IPS-18c (cell line): ENCODE results near the gene PMEPA1.

Experiments
- H3K4me3 ChIP-seq: 2 replicates; pipeline ENCODE4 v1.7.0; 2013; ENCODE audit warnings: low read depth, mild to moderate bottlenecking, low read length, moderate library complexity; ENCODE audit not compliant: insufficient read depth
- H3K9me3 ChIP-seq: one replicate; pipeline ENCODE4 v1.6.1; 2013; ENCODE audit warnings: mild to moderate bottlenecking, low read length, moderate library complexity; ENCODE audit not compliant: control insufficient read depth, insufficient read depth

The PMEPA1 gene

GRCh38 chr20:57676589-57677583, 32.9 kb downstream of the PMEPA1 start:
- Histone ChIP-seq H3K4me3 (no peak overlapping the region), H3K9me3 (no peaks in the 10 kb centered on the region)

DNA sequence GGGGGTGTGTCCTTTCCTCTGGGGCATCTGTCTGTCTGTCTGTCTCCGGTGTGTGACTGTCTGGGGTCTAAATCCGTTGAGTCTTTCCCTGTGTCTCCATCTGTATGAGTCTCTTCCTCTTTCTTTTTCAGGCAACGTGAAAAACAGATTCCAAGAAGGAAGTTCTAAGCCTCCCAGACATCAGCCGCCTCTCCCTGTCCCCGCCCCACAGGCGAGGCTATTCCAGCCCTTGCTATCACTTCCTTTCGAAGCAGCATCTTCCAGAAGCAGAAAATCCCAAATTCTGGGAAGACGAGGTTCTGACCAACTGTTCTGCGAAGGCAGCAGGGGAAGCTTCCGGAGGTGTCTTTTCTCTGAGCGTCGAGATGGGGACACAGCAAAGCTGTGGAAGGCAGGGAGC, 34.0 kb downstream of the PMEPA1 start:
- Histone ChIP-seq H3K4me3 (no peak overlapping the region), H3K9me3 (no peaks in the 10 kb centered on the region)

DNA sequence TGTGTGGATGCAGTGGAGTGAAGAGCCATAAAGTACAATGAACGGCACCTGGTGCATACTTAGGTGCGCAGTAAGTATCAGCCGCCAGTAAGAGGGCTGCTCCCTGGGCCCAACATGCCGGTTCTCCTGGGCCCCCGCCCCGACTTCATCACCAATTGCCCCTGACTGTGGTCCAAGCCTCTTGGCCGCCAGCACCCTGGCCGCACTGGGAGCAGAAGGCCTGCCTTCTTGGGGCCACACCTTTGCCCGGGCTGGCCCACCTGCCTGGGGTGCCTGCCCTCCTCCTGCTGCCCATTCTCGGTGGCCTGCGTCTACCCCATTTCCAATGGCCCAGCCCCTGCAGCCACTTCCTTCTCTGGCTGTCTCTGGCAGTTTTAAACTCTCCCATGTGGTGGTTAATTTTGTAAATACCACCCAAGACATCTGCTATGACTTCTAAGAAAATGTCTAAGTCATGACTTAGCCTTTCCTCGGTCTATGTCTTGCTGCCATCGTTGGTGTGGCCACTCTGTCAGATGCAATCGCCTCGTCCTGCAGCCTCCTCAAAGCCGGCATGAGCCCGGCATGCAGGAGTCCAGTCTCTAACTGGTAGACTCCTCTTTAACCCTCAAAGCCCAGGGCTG, 36.8 kb downstream of the PMEPA1 start:
- Histone ChIP-seq H3K9me3 (no peaks in the 10 kb centered on the region), H3K4me3 (no peak overlapping the region)

- H3K9me3 ChIP-seq, result no peaks in the 10 kb centered on the region
- no peak overlapping the region for H3K4me3 ChIP-seq
Measured at GRCh38 chr20:57672164-57672563, 37.7 kb downstream of the PMEPA1 start.

DNA sequence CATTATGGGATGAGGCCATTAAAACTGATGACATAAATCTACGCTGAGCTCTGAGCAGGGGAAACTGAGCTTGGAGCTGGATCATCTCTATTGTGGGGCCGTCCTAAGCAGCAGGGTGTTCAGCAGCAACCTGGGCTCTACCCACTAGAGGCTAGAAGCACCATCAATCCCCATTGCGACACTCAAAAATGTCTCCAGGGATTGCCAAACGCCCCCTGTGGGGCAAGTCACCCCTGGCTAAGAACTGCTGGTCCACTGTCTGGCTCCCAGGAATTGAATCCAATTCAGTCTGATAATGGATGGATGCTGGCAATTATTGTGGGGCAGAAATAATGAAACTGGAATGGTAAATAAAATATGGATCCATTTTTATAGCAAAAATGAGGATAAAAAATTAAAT, 38.2 kb downstream of the PMEPA1 start:
- Histone ChIP-seq H3K4me3 (no peak overlapping the region), H3K9me3 (no peaks in the 10 kb centered on the region)

GRCh38 chr20:57671072-57671391, 38.8 kb downstream of the PMEPA1 start:
- Histone ChIP-seq H3K9me3 (no peaks in the 10 kb centered on the region), H3K4me3 (no peak overlapping the region)

DNA sequence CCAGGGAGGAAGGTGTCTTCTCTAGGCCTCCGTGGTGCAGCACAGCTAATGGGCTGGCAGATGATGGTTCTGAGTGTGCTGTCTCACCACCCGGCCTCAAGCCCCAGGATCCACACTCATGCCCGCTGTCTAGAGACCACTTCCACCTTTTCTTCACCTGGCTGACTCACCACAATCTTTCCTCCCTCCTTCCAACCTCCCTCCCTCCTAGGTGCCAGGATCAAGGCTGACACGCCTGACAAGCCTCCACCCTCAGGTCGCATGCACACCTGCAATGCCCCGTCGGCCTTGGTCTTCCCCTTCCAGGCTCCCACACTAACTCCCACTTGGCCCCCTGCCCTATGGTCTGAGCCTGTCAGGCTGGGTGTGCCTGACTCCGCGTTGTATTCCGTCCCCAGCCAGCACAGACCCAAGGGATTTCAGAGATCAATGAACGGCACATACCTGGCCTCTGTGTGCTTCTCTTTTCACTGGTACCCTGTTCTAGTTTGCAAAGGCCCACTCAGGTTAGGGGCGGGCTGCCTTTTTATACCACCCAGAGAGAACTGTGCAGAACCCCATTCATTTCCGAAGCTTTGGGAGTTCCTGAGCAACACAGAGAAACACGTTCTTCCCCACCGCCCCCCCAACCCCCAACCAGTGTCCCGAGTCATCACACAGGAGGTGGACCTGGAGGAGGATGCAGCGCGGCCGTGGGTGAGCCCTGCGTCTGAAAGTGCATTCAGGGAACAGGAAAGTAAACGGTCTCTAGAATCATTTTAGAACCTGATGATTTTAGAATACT, 39.3 kb downstream of the PMEPA1 start:
- Histone ChIP-seq H3K9me3 (no peaks in the 10 kb centered on the region), H3K4me3 (no peak overlapping the region)

DNA sequence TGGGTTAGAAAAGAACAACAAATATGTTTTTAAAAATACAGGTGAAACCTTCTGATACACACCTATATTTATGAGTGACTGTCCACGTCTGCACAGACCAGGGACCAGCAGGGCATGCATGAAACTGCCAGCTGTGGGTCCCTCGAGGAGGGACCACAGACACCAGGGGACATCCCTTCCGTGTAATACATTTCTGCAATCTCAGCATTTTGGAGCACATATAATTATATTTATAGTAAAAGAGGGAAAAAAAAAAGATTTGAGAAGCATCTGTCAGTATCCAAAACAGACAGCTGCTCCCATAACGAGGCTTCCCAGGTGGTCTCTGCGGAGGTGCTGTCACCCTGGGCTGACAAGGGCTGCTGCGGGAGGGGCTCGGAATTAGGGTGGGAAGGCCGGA, 40.2 kb downstream of the PMEPA1 start:
- Histone ChIP-seq H3K9me3 (no peaks in the 10 kb centered on the region), H3K4me3 (no peak overlapping the region)

DNA sequence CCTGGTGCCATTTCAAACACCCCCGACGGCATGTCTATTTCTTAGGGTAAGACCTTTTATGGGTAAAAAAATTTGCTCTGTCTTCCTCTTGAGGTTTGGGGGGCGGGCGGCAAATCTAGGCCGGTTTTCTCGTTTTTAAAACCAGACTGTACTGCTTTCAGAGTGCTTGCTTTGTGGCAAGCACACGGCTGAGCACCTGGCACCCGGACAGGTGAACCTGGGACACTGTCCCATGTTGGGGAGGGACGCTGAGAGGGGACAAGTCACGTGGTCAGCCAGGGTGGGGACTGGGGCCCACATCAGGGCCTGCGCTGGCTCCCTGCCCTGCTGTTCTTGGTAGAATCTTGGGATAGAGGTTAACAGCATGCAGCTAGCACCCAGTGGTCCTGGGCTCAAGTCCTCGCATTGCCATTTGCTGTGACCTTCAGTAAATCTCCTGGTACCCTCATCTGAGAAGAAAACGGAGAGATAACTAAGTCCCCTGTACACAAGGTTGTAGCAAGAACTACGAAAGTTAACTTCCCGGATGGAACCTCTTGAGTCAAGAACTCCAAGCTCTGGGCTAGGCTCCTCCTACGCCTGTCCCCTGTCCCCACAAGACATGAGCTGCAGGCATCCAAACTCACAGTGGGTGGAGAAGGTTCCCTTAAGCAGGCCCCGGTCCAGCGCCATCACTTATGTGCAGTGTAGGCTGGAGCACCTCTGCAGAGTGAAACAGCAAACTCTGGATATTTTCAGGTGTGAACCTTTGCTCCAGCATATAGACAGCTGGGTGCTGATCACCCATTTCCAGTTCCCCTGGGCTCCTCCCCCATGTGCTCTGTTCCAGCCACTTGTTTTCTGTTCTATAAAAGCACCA, 41.7 kb downstream of the PMEPA1 start:
- no peak overlapping the region for H3K4me3 ChIP-seq

DNA sequence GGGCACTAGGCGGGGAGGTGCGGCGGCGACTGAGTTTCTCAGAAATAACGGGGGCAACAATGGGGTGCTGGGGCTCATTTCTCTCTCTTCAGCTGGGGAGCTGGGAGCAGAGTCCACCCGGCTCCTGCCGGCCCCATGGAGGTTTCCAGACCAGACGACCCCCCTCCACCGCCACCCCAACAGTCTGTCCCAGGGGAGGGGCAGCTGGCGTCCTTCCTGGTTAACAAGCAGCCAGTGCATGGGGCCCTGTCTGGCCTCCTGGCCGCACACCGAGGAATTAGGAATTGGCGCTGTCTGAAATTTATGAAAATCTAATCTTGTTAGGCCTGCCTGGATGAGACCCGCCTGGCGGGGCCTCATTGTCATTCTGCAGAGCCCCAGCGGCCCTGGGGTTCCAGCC, 42.4 kb downstream of the PMEPA1 start:
- no peaks in the 10 kb centered on the region for H3K9me3 ChIP-seq
- H3K4me3 ChIP-seq, result no peak overlapping the region

More for the DNA sequence above, 41.7 kb downstream of the PMEPA1 start:
- no peaks in the 10 kb centered on the region for H3K9me3 ChIP-seq

DNA sequence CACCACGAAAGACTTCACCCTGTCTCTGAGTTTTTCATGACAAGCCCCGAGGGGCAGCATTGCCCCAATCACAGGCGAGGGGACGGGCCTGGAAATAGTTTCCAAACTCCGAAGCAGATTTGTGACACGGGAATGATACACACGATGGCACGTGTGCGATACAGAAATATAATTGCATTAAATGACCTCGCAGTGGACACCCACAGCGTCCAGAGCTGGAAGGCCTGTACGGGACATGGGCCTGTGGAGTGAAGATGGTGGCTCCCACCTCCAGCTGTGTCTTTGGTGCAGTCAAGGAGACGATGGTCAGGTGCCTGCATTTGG, 43.0 kb downstream of the PMEPA1 start:
- H3K4me3 ChIP-seq, result no peak overlapping the region

GRCh38 chr20:57666106-57666833, 43.5 kb downstream of the PMEPA1 start:
- no peaks in the 10 kb centered on the region for H3K9me3 ChIP-seq

More for the DNA sequence above, 43.0 kb downstream of the PMEPA1 start:
- H3K9me3 ChIP-seq, result no peaks in the 10 kb centered on the region

DNA sequence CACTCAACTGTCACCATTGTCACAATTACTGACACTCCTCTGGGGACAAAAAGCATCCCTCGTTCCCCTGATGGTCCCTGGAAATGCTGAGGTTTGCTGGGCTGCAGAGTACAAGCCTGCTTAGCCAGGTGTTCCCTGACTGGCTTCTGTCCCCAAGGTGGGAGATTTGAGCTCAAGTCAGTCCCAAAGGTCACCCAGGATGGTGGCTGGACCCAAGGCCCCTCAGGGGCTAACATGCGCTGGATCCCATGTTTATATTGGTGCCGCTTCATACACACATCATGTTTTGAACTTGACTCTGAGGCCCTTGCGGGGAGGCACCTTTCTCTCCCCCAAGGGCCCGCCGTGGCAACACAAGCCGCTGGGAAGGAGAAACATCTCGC, 44.2 kb downstream of the PMEPA1 start:
- H3K4me3 ChIP-seq, result no peak overlapping the region
- no peaks in the 10 kb centered on the region for H3K9me3 ChIP-seq

More at GRCh38 chr20:57666106-57666833, 43.5 kb downstream of the PMEPA1 start:
- H3K4me3 ChIP-seq, result no peak overlapping the region

DNA sequence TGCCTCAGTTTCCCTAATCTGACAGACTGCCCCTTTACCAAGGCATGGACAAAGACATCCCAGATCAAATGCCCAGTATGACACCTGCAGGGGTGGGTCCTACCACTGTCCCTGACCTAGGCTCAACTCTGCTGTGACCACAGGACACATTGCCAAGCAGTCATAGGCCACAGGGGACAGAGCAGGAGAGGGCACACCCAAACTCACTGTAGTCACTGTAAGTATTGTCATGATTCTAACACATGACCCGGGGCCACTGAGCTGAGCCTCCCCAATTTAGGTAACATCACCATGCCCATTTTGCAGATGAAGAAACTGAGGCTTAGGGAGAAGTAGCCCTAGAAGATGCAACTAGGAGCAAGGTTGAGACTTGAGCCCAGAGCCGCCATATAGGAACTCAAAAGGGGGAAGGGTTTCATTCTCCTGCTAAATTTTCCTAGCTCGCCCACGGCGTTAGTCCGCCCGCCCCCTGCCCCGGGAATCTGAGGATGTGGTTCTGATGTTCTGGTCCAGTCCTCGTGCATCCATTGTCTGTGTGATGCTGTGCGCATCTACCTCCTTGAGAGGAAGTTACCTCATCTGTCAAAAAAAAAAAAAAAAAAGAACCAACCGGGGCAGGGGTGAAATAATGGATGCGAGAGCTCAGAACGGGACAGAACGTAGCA, 44.8 kb downstream of the PMEPA1 start:
- H3K4me3 ChIP-seq, result no peak overlapping the region

GRCh38 chr20:57664476-57664875, 45.3 kb downstream of the PMEPA1 start:
- no peaks in the 10 kb centered on the region for H3K9me3 ChIP-seq
- no peak overlapping the region for H3K4me3 ChIP-seq

More for the DNA sequence above, 44.8 kb downstream of the PMEPA1 start:
- no peaks in the 10 kb centered on the region for H3K9me3 ChIP-seq
